ENCODE results near the gene ERP29.

The ERP29 gene

GRCh38 chr12:112046003-112046402, 32.8 kb downstream of the ERP29 start:
- DNase-seq = no peak

GRCh38 chr12:112049351-112049750, 36.1 kb downstream of the ERP29 start:
- no peak for DNase-seq

GRCh38 chr12:112061137-112061536, 47.9 kb downstream of the ERP29 start:
- DNase-seq = no peak

GRCh38 chr12:112063273-112063672, 50.0 kb downstream of the ERP29 start:
- DNase-seq = no peak

- DNase-seq = no peak
These were observed 53.3 kb downstream of the ERP29 start for GRCh38 chr12:112066566-112066965.

Data from activated naive CD4-positive, alpha-beta T cell treated with anti-CD3 and anti-CD28 coated beads, Interleukin-2, amount 50 U/mL, for 16 hours (primary cell).